NB4 (cell line): ENCODE results near the gene PRELID2.

Experiments used
- CTCF ChIP-seq: IDR thresholded peaks from one replicate; pipeline ENCODE4 v1.5.1; 2012; ENCODE audit warnings: low read depth, low read length
- POLR2A ChIP-seq: IDR thresholded peaks from 2 replicates; pipeline ENCODE4 v1.6.1; 2011; ENCODE audit warnings: mild to moderate bottlenecking; ENCODE audit not compliant: insufficient read length; ENCODE audit errors: extremely low read depth

GRCh38 chr5:145859897-145860296 is 24.8 kb upstream of the PRELID2 start:
- peak; percentile 28 for TF ChIP-seq CTCF
- TF ChIP-seq POLR2A = no peak
